LNCAP (cell line): ENCODE measurements around the gene USP40.

Source experiments
- TF ChIP-seq, protein P1 (sequence below): fragments of 450-650 bp; IDR thresholded peaks from 2 replicates; pipeline ENCODE4 v1.5.1; 2017; ENCODE audit warnings: mild to moderate bottlenecking

The USP40 gene

DNA sequence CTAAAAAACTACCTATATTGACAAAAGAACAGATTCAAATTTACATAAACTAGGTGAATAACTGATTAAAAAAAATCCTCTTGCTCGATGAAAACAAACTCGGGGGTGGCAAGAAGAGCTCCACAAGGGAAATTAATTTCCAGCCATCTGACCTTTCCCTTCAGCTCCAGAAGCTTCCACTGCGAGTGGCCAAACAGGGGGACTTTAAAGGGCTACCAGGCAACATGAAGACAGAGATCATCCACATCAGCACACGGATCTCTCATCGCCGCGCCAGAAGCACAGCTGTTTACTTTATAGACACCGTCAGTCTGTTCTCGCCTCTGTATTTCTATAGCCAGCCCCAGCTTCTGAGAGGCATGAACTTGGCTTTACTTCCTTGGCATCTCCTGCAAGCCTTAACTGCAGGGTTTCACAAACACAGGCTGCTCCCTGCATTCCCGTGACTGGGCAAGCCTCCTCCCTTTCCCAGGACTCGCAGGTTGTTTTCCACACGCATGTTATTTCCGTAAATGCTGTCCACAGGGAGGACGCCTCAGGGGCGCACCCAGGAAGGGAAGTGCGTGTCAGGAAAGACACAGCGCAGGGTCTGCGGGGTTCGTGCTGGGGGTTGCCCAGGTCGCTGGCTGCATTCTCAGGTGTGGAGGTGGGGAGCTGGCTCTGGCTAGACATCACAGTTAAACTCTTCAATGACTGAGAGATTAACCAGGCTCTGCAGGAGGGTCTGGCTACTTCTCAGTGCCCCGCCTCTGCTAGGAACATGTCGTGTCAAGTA, 85.0 kb downstream of the USP40 start:
- TF ChIP-seq, protein P1, sequence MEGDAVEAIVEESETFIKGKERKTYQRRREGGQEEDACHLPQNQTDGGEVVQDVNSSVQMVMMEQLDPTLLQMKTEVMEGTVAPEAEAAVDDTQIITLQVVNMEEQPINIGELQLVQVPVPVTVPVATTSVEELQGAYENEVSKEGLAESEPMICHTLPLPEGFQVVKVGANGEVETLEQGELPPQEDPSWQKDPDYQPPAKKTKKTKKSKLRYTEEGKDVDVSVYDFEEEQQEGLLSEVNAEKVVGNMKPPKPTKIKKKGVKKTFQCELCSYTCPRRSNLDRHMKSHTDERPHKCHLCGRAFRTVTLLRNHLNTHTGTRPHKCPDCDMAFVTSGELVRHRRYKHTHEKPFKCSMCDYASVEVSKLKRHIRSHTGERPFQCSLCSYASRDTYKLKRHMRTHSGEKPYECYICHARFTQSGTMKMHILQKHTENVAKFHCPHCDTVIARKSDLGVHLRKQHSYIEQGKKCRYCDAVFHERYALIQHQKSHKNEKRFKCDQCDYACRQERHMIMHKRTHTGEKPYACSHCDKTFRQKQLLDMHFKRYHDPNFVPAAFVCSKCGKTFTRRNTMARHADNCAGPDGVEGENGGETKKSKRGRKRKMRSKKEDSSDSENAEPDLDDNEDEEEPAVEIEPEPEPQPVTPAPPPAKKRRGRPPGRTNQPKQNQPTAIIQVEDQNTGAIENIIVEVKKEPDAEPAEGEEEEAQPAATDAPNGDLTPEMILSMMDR = no peak

DNA sequence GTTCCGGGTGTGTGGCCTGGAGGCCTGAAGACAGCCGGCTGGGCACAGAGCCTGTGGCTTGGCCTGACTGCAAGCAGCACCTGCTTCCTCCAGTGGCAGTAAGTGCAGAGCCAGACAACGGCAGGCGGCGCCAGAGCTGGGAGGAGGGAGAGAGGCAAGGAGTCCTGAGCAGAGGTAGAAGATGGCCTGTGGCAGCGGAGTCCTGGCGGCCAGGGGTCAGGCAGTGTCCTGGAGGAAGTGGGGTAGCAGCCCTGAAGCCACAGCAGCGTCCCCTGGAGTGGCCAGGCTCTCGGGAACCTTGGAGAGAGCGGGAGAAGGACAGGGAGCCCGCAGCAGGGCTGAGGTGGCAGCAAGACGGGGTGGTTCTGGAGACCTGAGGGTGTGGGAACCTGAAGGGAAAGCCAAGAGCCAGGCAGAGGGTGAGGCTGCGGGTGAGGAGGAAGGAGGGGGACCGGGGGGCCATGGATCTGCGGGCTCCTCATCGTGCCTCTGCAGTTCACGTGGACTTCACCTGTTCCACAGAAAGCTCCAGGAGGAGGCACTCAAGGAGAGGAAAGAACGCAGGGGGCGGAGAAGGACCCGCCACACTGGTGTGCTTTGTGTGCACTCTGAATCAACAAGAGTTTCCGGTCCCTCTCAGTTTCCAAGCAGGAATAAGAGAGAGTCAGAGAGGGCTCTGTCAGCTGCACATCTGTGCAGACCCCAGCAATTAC, 85.9 kb downstream of the USP40 start:
- TF ChIP-seq, protein P1 = peak; percentile 63

DNA sequence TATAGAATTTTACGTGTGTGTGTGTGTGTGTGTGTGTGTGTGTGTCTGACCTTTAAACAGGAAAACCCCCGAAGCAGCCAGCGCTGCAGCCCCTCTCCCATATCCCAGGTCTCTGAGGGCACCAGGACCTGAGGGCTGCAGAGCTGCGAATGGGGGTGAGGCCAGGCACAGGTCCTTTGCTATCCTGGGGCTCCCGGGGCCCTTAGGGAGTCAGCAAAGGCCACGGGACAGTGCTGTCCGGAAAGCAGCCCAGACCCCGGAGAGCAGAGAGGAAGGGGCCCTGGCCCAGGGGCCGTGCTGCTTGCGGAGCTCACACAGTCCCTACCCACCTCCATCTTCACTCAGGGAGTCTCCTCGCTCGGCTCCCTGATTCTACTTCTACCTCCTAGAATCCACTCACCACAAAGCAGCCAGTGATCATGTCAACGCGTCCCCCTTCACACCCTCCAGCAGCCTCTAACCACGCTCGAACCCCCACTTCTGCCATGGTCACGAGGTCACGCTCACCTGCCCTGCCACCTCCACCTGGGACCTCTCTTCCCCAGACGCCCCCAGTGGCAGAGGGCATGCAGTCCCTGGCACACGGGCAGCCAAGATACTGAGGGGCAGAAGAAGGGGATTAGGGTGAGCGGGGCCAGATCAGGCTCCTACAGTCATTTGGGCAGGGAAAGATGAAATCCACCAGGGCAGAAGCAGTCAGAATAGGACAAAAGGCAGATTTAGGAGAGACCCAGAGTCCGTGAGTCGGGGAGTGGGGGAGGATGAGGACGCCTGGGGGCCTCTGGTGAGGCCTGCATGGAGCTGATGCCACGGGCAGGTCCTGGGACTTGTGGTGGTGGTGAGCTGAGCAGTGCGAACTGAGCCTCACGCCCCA, 86.7 kb downstream of the USP40 start:
- TF ChIP-seq, protein P1 = no peak

DNA sequence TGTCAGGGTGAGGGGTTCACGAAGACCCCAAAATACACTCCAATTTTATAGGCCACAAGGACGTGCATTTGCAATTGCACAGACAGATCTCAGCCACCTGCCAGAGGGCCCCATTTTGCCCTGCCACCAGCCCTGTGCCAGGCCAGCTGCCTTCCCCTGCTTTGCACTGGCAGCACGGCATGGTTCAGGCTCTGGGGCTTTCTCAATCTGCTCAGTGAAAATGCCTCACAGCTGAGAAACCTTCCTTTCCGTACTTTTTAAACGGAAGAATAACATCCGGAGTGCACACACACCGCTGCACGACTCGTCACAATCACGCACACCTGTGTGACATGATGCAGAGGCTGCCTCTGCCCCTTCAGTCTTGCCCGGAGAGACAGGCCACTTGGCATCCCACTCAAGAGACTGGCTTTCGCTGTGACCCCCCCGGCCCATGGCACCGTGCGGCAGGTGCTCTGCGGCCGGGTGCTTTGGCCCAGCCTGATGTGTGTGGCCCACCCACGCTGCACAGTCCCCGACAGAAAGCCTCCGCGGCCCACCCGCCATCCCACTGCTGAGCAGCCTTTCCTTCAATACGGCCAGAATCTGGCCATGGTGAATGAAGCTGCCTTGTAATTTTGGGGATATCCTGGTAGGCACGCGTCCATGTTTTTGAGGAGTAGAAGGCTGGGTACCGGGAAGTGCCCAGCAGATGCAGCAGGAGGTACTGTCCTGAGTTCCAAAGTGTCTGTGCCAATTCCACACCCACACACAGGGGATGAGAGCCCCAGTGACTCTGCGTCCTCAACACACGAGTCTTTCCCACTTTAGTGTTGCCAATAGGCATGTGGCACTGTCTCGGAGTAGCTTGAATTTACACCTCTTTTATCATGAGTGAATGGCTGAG, 88.8 kb downstream of the USP40 start:
- TF ChIP-seq, protein P1 = no peak

DNA sequence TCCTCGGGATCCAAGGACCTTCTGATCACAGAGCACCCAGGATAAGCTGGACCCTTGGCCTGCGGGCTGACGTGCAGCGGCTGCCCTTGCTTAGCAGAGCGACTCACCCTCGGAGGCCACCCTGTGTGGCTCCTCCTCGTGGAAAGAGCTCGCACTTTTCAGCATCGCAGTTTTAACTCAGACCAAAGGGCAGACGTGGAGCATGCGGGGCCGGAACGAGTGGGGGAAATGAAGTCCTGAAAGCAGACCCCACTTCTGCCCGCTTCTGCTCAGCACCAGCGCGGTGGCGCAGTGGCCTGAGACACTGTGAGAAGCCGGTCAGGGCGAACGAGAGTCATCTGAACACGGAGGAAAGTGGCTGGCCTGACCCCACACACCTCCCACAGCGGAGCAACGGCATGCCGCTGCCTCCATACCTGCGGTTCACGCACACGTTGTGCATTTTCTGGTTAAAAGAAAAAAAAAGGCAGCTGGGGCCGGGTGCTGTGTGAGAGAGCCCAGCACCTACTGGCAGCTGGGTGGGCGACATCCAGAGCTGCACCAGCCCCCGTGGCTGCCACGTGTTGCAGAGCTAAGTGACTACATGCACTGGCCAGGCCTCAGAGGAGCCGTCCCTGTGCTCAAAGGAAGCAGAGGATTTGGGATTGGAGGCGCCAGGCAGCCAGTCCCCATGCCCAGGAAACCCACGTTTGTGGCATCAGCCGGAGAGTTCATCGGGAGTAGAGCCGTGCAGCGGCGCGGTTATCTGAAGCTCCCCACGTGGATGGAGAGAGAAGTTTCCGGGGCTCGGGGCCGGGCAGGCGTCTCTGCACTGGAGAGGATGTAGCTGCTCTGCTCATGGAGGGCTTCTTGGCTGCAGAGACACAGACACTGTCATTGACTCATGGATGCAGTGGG, 89.7 kb downstream of the USP40 start:
- TF ChIP-seq, protein P1 = no peak

DNA sequence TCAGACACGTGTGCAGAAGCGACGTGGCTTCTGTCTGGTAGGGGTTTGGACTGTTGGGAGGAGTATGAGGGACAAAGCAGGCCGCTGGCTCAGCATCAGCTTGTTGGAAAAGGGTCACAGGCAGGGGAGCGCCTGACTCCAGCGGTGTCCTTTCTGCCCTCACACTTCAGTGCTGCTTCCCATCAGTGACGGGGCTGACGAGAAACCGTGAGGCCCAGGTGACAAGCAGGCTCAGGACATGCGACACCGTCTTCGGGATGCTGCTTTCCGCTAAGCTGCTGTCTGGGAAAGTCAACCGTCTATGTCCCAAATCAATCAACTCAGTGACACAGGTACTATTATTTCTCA, 90.5 kb downstream of the USP40 start:
- TF ChIP-seq, protein P1 = no peak
